Esophagus squamous epithelium (tissue), 4 donors: Measurements from ENCODE around the gene DDAH1.

Experiments used
- POLR2A ChIP-seq, 4 donors: fragments of 450-650 bp; IDR thresholded peaks; one replicate each; pipeline ENCODE4 v1.6.1; 2017; ENCODE audit warnings: antibody characterized with exemption in 4 of 4, mild to moderate bottlenecking in 4 of 4, moderate library complexity in 3 of 4
- TF ChIP-seq, protein P1 (sequence below), 6 experiments: fragments of 450-650 bp in 4 of 6; fragments of 200-600 bp in 2 of 6; sonication (generic) in 2 of 6; IDR thresholded peaks; one replicate each; pipeline ENCODE4 v1.5.1; 2016 to 2019; ENCODE audit warnings: antibody characterized with exemption in 6 of 6, mild to moderate bottlenecking in 4 of 6, moderate library complexity in 4 of 6

DNA sequence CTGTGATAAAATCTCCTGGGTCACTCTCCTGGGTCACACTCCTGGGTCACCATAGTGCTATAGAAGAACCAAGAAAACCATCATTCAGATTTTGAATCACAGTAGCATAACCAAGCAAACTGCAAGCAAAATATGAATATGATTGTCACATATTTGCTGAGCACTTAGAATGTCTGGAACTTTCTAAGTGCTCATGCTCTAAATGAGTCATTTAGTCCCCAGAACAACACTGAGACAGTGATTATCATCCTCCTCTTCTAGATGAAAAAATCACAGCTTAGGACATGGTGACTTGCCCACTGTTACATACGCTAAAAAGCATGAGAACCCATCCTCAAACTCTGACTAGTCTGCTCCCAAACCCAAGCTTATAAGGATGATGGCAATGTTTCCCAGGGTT is 39.5 kb upstream of the DDAH1 start:
- TF ChIP-seq, protein P1, sequence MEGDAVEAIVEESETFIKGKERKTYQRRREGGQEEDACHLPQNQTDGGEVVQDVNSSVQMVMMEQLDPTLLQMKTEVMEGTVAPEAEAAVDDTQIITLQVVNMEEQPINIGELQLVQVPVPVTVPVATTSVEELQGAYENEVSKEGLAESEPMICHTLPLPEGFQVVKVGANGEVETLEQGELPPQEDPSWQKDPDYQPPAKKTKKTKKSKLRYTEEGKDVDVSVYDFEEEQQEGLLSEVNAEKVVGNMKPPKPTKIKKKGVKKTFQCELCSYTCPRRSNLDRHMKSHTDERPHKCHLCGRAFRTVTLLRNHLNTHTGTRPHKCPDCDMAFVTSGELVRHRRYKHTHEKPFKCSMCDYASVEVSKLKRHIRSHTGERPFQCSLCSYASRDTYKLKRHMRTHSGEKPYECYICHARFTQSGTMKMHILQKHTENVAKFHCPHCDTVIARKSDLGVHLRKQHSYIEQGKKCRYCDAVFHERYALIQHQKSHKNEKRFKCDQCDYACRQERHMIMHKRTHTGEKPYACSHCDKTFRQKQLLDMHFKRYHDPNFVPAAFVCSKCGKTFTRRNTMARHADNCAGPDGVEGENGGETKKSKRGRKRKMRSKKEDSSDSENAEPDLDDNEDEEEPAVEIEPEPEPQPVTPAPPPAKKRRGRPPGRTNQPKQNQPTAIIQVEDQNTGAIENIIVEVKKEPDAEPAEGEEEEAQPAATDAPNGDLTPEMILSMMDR (IDR thresholded peaks at IDR 0.05) = no peak
- no peak for TF ChIP-seq POLR2A (IDR thresholded peaks at IDR 0.05)
